ENCODE data around the gene ASTN1. TPM values are rescaled to one million over a fixed set of nuclear protein-coding genes. Genes with fewer than 3 reads are reported as not detected.

Gene ASTN1
- polyA plus RNA-seq, 1 experiment, result 0.09 TPM

GRCh38 chr1:176931526-176931925, 233.0 kb downstream of the ASTN1 start:
- H3K4me3 ChIP-seq (ENCODE audit: low read depth, low read length), result no peak overlapping the region
- no peaks in the 10 kb centered on the region for H3K27me3 ChIP-seq (ENCODE audit: control insufficient read depth, insufficient read depth, low read length)
- no peak for DNase-seq (ENCODE audit: low read depth, low spot score)
- H3K9me3 ChIP-seq (ENCODE audit: control insufficient read depth, insufficient read depth, low read length), result no peaks in the 10 kb centered on the region
- ChIA-PET POLR2A (no interaction called here), CTCF (no interaction called here)
- no peak overlapping the region for H3K27ac ChIP-seq (ENCODE audit: low read depth, low read length)
- TF ChIP-seq CTCF (IDR thresholded peaks at IDR 0.05; ENCODE audit: low read depth, low read length), result no peak

- H3K27ac ChIP-seq (ENCODE audit: low read depth, low read length), result no peak overlapping the region
- TF ChIP-seq CTCF (IDR thresholded peaks at IDR 0.05; ENCODE audit: low read depth, low read length), result no peak
- H3K27me3 ChIP-seq (ENCODE audit: control insufficient read depth, insufficient read depth, low read length), result no peaks in the 10 kb centered on the region
- ChIA-PET POLR2A (no interaction called here), CTCF (interaction anchor here (2.2 kb wide), 1 partner anchor 28 kb away, joined by 9 read pairs; no protein-coding TSS in a partner anchor)
- DNase-seq (ENCODE audit: low read depth, low spot score), result no peak
- H3K9me3 ChIP-seq (ENCODE audit: control insufficient read depth, insufficient read depth, low read length), result no peaks in the 10 kb centered on the region
- H3K4me3 ChIP-seq (ENCODE audit: low read depth, low read length), result no peak overlapping the region
These were observed 238.0 kb downstream of the ASTN1 start for GRCh38 chr1:176926330-176927086.

- CTCF ChIA-PET, result interaction anchor here (2.2 kb wide), 1 partner anchor 26 kb away, joined by 9 read pairs; no protein-coding TSS in a partner anchor
These were observed 239.3 kb downstream of the ASTN1 start for GRCh38 chr1:176925223-176925622.

GRCh38 chr1:176923283-176923682, 241.2 kb downstream of the ASTN1 start:
- Histone ChIP-seq H3K4me3 (ENCODE audit: low read depth, low read length) (no peak overlapping the region), H3K27me3 (ENCODE audit: control insufficient read depth, insufficient read depth, low read length) (no peaks in the 10 kb centered on the region), H3K9me3 (ENCODE audit: control insufficient read depth, insufficient read depth, low read length) (no peaks in the 10 kb centered on the region), H3K27ac (ENCODE audit: low read depth, low read length) (no peak overlapping the region)
- POLR2A ChIA-PET, result no interaction called here
- DNase-seq (ENCODE audit: low read depth, low spot score), result no peak
- CTCF ChIA-PET, result no interaction called here
- no peak for TF ChIP-seq CTCF (IDR thresholded peaks at IDR 0.05; ENCODE audit: low read depth, low read length)

More at GRCh38 chr1:176925223-176925622, 239.3 kb downstream of the ASTN1 start:
- H3K27ac ChIP-seq (ENCODE audit: low read depth, low read length), result no peak overlapping the region
- no peaks in the 10 kb centered on the region for H3K9me3 ChIP-seq (ENCODE audit: control insufficient read depth, insufficient read depth, low read length)
- H3K27me3 ChIP-seq (ENCODE audit: control insufficient read depth, insufficient read depth, low read length), result no peaks in the 10 kb centered on the region
- POLR2A ChIA-PET, result no interaction called here
- H3K4me3 ChIP-seq (ENCODE audit: low read depth, low read length), result no peak overlapping the region
- no peak for DNase-seq (ENCODE audit: low read depth, low spot score)
- TF ChIP-seq CTCF (IDR thresholded peaks at IDR 0.05; ENCODE audit: low read depth, low read length), result no peak

All from AG04450 (cell line).